ENCODE measurements around the gene PAGR1. TPM values are rescaled to one million over a fixed set of nuclear protein-coding genes. Genes with fewer than 3 reads are reported as not detected.

PAGR1 gene
- total and polyA plus RNA-seq, 9 of the 15 experiments (the other 6 are each of a cell fraction or from before 2014, with no cell fraction given), result 1.4 to 58.2 (median 16.8) TPM

GRCh38 chr16:29790183-29790948 is 25.6 kb upstream of the PAGR1 start, which contains the start of gene KIF22 (continued):
- TF ChIP-seq ZNF551 (CRISPR knock-in tag; IDR thresholded peaks at IDR 0.05), result no peak
- TF ChIP-seq MLX (CRISPR knock-in tag; conservative IDR thresholded peaks at IDR 0.05), result 0 out of 4 replicates have a peak, but pooled peaks of 1 of the 2 experiments have one; percentile 40
- peak; percentile 99 for TF ChIP-seq NRF1 (conservative IDR thresholded peaks at IDR 0.05 in 1 of 2, IDR thresholded peaks at IDR 0.05 in 1 of 2)
- no peak for TF ChIP-seq STAT5B (CRISPR knock-in tag; IDR thresholded peaks at IDR 0.05)
- no peak; the same call in 1 of the 2 replicates for TF ChIP-seq KLF1 (tag; IDR thresholded peaks at IDR 0.05)
- peak; percentile 35; the same call in 1 of the 2 replicates for TF ChIP-seq ERF (CRISPR knock-in tag; IDR thresholded peaks at IDR 0.05)
- TF ChIP-seq YY1 (IDR thresholded peaks at IDR 0.05; ENCODE audit: borderline replicate concordance in 1 of 3, control insufficient read depth in 1 of 3, extremely low read depth in 1 of 3, insufficient read depth in 3 of 3, insufficient read length in 1 of 3, insufficient replicate concordance in 2 of 3, low read depth in 1 of 3, low read length in 2 of 3), result peak; percentile 89 to 97 (median 96)
- TF ChIP-seq RCOR1 (IDR thresholded peaks at IDR 0.05; ENCODE audit: borderline replicate concordance in 1 of 2, low read depth in 2 of 2, low read length in 2 of 2), result no peak
- no peak for TF ChIP-seq TEAD2 (tag; IDR thresholded peaks at IDR 0.05)
- no peak for TF ChIP-seq ZNF609 (CRISPR knock-in tag; IDR thresholded peaks at IDR 0.05; ENCODE audit: borderline replicate concordance)
- TF ChIP-seq HINFP (tag; conservative IDR thresholded peaks at IDR 0.05; ENCODE audit: low read depth), result no peak
- no peak for TF ChIP-seq ZNF398 (CRISPR knock-in tag; IDR thresholded peaks at IDR 0.05)
- no peak for TF ChIP-seq RBM14 (IDR thresholded peaks at IDR 0.05; ENCODE audit: borderline replicate concordance, insufficient read depth, low read depth, low read length)
- TF ChIP-seq ZNF780A (CRISPR knock-in tag; IDR thresholded peaks at IDR 0.05), result no peak
- TF ChIP-seq IRF1 (CRISPR knock-in tag; IDR thresholded peaks at IDR 0.05; ENCODE audit: borderline replicate concordance), result no peak

All from K562 (cell line).